Measurements from ENCODE around the gene NACAD.

DNA sequence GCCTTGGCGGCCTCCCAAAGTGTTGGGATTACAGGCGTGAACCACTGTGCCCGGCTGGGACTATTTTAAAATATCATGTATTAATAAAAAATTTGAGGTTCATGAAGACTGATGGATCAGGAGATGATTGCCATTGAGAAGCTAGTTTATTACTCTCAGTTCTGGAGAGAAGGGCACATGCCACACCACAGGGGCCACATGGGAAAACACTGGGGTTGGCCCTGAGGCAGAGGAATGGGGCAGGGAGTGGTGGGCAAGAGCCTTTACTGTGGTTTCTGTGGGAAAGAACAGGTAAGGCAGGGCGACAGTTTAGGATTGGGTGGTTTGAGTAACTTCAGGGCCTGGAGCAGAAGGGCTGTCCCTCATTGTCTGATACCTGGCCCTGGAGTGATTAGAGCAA is 29.5 kb upstream of the NACAD start:
- TF ChIP-seq CTCF (IDR thresholded peaks at IDR 0.05) (no peak), POLR2A (IDR thresholded peaks at IDR 0.05) (no peak)
